ENCODE data around the gene WHRN. TPM values are rescaled to one million over a fixed set of nuclear protein-coding genes. Genes with fewer than 3 reads are reported as not detected.

The WHRN gene
- total and polyA plus RNA-seq, 2 of the 13 experiments (the other 11 are each of a cell fraction or from before 2014, with no cell fraction given): 2.3 to 5.3 TPM

DNA sequence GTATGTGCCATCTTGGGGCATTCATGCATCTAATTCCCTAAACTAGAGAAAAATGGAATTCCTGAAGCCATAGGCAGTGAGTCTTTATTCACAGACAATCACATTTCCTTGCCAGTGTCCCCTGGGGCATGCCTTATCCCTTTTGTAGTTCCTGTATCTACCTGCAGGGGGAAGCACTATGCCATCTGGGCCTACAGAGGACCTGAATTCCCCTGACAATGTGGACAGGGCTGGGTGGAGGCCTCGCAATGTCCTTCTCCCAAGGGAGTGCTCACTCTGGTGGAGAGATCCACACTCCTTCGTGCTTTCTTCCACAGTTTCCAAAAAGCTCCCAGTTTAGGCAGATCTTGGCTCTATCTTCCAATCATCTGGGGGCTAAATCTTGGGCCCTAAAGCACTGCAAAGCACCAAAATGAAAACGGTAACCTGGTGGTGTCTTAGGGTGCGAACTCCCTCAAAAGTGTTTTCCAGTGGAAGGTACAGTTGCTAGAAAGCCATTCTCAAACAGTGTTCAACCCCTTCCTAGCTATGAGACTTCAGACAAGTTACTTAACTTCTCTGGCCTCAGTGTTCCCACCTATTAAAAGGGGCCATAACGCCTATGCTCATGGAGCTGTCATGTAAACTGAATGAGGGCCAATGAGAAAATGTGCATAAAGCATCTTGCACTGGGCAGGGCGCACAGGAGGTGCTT, 17.5 kb downstream of the WHRN start (continued):
- TF ChIP-seq CTCF (CRISPR knock-in tag; IDR thresholded peaks at IDR 0.05) (peak; percentile 94), RXRB (CRISPR knock-in tag; IDR thresholded peaks at IDR 0.05; ENCODE audit: borderline replicate concordance) (peak; percentile 29; the same call in 1 of the 2 replicates), XRCC5 (optimal IDR thresholded peaks at IDR 0.05; ENCODE audit: low read length) (peak; percentile 48), ZFX (CRISPR knock-in tag; IDR thresholded peaks at IDR 0.05; ENCODE audit: low read depth) (peak; percentile 67), TCF7L2 (IDR thresholded peaks at IDR 0.05; ENCODE audit: low read depth, low read length) (no peak), ZFY (CRISPR knock-in tag; IDR thresholded peaks at IDR 0.05) (peak; percentile 16; the same call in 1 of the 2 replicates), SMC3 (IDR thresholded peaks at IDR 0.05; ENCODE audit: low read length) (peak; percentile 94), KDM2A (CRISPR knock-in tag; IDR thresholded peaks at IDR 0.05; ENCODE audit: borderline replicate concordance, low read depth) (no peak), ZNF629 (CRISPR knock-in tag; conservative IDR thresholded peaks at IDR 0.05) (peak; percentile 91), LRRFIP1 (CRISPR knock-in tag; conservative IDR thresholded peaks at IDR 0.05) (no peak), HNRNPH1 (optimal IDR thresholded peaks at IDR 0.05; ENCODE audit: low read depth, low read length) (no peak), TEAD3 (CRISPR knock-in tag; optimal IDR thresholded peaks at IDR 0.05; ENCODE audit: borderline replicate concordance) (peak; percentile 67), REPIN1 (CRISPR knock-in tag; IDR thresholded peaks at IDR 0.05; ENCODE audit: borderline replicate concordance, low read depth) (0 out of 2 replicates have a peak, but pooled peaks have one; percentile 40), ZBTB14 (CRISPR knock-in tag; IDR thresholded peaks at IDR 0.05) (no peak), CCDC6 (CRISPR knock-in tag; IDR thresholded peaks at IDR 0.05) (no peak)
- TF ChIP-seq, protein P1, sequence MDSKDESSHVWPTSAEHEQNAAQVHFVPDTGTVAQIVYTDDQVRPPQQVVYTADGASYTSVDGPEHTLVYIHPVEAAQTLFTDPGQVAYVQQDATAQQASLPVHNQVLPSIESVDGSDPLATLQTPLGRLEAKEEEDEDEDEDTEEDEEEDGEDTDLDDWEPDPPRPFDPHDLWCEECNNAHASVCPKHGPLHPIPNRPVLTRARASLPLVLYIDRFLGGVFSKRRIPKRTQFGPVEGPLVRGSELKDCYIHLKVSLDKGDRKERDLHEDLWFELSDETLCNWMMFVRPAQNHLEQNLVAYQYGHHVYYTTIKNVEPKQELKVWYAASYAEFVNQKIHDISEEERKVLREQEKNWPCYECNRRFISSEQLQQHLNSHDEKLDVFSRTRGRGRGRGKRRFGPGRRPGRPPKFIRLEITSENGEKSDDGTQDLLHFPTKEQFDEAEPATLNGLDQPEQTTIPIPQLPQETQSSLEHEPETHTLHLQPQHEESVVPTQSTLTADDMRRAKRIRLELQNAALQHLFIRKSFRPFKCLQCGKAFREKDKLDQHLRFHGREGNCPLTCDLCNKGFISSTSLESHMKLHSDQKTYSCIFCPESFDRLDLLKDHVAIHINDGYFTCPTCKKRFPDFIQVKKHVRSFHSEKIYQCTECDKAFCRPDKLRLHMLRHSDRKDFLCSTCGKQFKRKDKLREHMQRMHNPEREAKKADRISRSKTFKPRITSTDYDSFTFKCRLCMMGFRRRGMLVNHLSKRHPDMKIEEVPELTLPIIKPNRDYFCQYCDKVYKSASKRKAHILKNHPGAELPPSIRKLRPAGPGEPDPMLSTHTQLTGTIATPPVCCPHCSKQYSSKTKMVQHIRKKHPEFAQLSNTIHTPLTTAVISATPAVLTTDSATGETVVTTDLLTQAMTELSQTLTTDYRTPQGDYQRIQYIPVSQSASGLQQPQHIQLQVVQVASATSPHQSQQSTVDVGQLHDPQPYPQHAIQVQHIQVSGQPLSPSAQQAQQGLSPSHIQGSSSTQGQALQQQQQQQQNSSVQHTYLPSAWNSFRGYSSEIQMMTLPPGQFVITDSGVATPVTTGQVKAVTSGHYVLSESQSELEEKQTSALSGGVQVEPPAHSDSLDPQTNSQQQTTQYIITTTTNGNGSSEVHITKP (CRISPR knock-in tag; IDR thresholded peaks at IDR 0.05; ENCODE audit: low read depth): no peak

All from HepG2 (cell line).